Measurements from ENCODE around the gene DIRAS3. TPM values are rescaled to one million over a fixed set of nuclear protein-coding genes. Genes with fewer than 3 reads are reported as not detected.

Gene DIRAS3
- total RNA-seq, 4 donors from 2014 or later, result 1.5 to 3.3 (median 1.9) TPM

DNA sequence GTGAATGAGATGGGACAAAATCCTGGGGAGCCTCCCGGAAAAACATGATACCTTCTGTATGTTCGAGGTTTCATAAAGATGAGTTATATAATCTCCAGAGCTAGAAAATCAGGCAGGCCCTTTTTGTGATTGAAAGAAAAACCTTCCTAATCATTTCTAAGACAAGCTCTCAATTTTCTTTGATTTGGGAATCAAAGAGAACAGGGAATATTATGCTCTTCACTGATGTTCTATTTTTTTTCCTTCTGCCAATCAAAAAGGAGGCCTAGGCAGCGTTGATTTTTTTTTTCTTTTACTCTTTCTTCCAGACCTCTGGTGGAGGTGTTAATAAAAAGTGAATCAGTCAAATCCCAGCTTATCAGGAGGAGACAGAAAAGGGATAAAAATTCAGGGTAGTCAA lies 34.5 kb downstream of the DIRAS3 start:
- DNase-seq (ENCODE audit: extremely low spot score), result no peak
- Histone ChIP-seq H3K27ac (replicated peaks in 1 of 4) (no peak overlapping the region), H3K27me3 (no peaks in the 10 kb centered on the region), H3K4me1 (no peaks in the 10 kb centered on the region), H3K4me3 (no peak overlapping the region), H3K9me3 (no peaks in the 10 kb centered on the region), H3K36me3 (no peaks in the 10 kb centered on the region)
- TF ChIP-seq POLR2A (IDR thresholded peaks at IDR 0.05; ENCODE audit: low read depth) (no peak), POLR2AphosphoS5 (IDR thresholded peaks at IDR 0.05) (no peak), EP300 (IDR thresholded peaks at IDR 0.05) (no peak)
- TF ChIP-seq, protein P1, sequence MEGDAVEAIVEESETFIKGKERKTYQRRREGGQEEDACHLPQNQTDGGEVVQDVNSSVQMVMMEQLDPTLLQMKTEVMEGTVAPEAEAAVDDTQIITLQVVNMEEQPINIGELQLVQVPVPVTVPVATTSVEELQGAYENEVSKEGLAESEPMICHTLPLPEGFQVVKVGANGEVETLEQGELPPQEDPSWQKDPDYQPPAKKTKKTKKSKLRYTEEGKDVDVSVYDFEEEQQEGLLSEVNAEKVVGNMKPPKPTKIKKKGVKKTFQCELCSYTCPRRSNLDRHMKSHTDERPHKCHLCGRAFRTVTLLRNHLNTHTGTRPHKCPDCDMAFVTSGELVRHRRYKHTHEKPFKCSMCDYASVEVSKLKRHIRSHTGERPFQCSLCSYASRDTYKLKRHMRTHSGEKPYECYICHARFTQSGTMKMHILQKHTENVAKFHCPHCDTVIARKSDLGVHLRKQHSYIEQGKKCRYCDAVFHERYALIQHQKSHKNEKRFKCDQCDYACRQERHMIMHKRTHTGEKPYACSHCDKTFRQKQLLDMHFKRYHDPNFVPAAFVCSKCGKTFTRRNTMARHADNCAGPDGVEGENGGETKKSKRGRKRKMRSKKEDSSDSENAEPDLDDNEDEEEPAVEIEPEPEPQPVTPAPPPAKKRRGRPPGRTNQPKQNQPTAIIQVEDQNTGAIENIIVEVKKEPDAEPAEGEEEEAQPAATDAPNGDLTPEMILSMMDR (IDR thresholded peaks at IDR 0.05), result no peak
- 90% methylated on average over 3 of the region's 3 CpGs for WGBS
- intact Hi-C loops (cut with DNase I), result no loop called here

DNA sequence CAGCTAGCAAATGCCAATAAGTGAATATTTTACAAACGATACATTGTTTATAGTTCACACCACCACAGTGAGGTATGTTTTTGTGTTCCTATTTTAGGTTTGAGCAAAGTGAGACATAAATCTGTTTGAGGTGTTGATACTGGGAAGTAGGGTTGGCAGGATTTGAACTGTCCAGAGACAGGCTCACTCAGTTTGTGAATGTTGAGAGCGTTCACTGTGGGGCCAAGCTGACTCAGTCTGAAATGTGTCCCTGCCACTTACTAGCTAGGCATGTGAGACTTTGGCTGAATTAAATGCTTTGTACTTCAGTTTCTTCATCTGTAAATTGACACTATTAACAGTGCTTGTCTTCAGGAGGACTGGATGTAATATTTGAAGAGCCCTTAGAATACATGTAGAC lies 35.1 kb downstream of the DIRAS3 start:
- 52% methylated on average over 2 of the region's 2 CpGs for WGBS
- intact Hi-C loops (cut with DNase I), result no loop called here

DNA sequence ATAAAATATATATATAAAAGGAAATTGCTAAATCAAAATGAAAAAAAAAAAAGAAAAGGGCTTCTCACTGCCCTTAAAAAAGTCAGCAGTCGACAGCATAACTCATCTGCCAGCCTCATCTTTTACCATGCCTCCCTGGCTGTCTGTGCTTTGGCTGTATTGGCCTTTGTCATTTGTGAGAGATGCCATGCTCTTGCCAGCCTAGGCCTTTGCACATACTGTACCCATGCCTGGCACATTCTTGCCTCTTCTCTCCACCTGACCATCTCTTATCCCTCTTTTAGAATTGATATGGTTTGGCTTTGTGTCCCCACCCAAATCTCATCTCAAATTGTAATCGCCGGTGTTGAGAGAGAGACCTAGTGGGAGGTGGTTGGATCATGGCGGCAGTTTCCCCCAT lies 37.1 kb downstream of the DIRAS3 start:
- intact Hi-C loops (cut with DNase I), result no loop called here
- H3K4me3 ChIP-seq, result no peak overlapping the region
- H3K4me1 ChIP-seq, result no peaks in the 10 kb centered on the region

More for the DNA sequence above, 35.1 kb downstream of the DIRAS3 start:
- TF ChIP-seq POLR2AphosphoS5 (IDR thresholded peaks at IDR 0.05) (no peak), POLR2A (IDR thresholded peaks at IDR 0.05; ENCODE audit: low read depth) (no peak), EP300 (IDR thresholded peaks at IDR 0.05) (no peak)
- TF ChIP-seq, protein P1 (IDR thresholded peaks at IDR 0.05), result no peak
- no peak overlapping the region for H3K4me3 ChIP-seq
- no peaks in the 10 kb centered on the region for H3K27me3 ChIP-seq
- no peaks in the 10 kb centered on the region for H3K9me3 ChIP-seq
- no peaks in the 10 kb centered on the region for H3K4me1 ChIP-seq
- H3K36me3 ChIP-seq, result no peaks in the 10 kb centered on the region
- H3K27ac ChIP-seq (replicated peaks in 1 of 4), result no peak overlapping the region
- no peak for DNase-seq (ENCODE audit: extremely low spot score)

DNA sequence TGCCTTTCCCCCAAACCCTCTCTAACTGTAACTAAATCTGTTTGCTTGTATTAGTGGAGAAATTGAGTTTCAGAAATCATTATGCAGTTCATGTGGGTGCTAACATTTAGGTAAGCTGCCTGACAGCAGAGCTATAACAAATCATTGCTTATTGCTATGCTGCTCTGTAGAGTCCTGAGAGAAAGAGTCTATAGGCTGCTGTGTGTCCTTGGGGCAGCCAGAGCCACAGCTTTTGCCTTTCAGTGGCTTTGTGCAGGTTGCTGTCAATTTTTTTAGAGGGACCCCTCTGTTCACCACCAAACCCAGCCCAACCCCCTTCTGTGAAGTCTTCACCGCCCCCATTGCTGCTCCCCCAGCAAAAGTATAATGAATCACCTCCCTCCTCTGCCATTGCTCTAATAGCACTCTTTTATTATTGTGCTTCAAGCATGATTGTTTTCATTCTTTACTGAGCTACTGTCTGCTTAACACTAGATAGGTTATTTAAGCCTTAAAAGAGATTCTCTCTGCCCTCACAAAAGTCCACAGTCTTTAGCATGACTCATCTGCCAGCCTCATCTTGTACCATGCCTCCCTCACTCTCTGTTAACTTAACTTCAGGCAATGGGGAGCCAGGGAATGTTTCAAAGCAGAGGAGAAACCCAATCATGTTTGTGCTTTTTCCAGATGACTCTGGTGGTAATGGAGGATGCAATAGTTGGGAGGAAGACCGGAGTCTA lies 38.6 kb downstream of the DIRAS3 start:
- no peaks in the 10 kb centered on the region for H3K4me1 ChIP-seq
- TF ChIP-seq POLR2A (IDR thresholded peaks at IDR 0.05; ENCODE audit: low read depth) (no peak), EP300 (IDR thresholded peaks at IDR 0.05) (no peak), POLR2AphosphoS5 (IDR thresholded peaks at IDR 0.05) (no peak)
- TF ChIP-seq, protein P1 (IDR thresholded peaks at IDR 0.05), result no peak
- no peak for DNase-seq (ENCODE audit: extremely low spot score)
- no peak overlapping the region for H3K27ac ChIP-seq (replicated peaks in 1 of 4)
- WGBS, result 89% methylated on average over 2 of the region's 2 CpGs
- intact Hi-C loops (cut with DNase I), result no loop called here
- no peaks in the 10 kb centered on the region for H3K27me3 ChIP-seq
- H3K4me3 ChIP-seq, result no peak overlapping the region
- no peaks in the 10 kb centered on the region for H3K9me3 ChIP-seq
- H3K36me3 ChIP-seq, result no peaks in the 10 kb centered on the region

More for the DNA sequence above, 37.1 kb downstream of the DIRAS3 start:
- DNase-seq (ENCODE audit: extremely low spot score), result no peak
- H3K9me3 ChIP-seq, result no peaks in the 10 kb centered on the region
- no peaks in the 10 kb centered on the region for H3K36me3 ChIP-seq
- WGBS, result over 99% methylated on average over 4 of the region's 4 CpGs
- TF ChIP-seq EP300 (IDR thresholded peaks at IDR 0.05), result no peak
- TF ChIP-seq, protein P1 (IDR thresholded peaks at IDR 0.05), result no peak
- no peak for TF ChIP-seq POLR2AphosphoS5 (IDR thresholded peaks at IDR 0.05)
- no peak for TF ChIP-seq POLR2A (IDR thresholded peaks at IDR 0.05; ENCODE audit: low read depth)
- no peaks in the 10 kb centered on the region for H3K27me3 ChIP-seq
- no peak overlapping the region for H3K27ac ChIP-seq (replicated peaks in 1 of 4)

DNA sequence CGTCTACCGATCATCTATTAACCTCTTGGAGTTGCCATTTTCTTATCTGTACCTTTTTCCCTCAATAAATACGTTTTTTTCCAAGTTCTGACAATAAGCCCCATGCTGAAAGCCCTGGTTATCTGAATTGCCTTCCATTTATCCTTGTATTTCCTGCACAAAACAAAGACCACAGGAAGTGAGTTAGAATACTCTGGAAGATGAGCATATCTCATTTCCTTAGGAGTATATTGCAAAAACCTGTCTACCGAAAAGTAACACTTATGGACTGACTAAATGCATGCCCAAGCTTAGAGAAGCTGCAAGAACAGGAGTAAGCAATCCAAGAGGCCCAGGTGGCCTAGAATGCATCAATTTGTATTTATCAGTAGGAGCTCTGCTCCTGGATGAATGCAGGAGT lies 39.9 kb downstream of the DIRAS3 start:
- H3K4me3 ChIP-seq, result no peak overlapping the region
- intact Hi-C loops (cut with DNase I), result no loop called here
- TF ChIP-seq POLR2A (IDR thresholded peaks at IDR 0.05; ENCODE audit: low read depth), result no peak
- TF ChIP-seq EP300 (IDR thresholded peaks at IDR 0.05), result no peak
- TF ChIP-seq, protein P1 (IDR thresholded peaks at IDR 0.05), result no peak
- no peak for TF ChIP-seq POLR2AphosphoS5 (IDR thresholded peaks at IDR 0.05)
- DNase-seq (ENCODE audit: extremely low spot score), result no peak
- H3K36me3 ChIP-seq, result no peaks in the 10 kb centered on the region
- H3K4me1 ChIP-seq, result no peaks in the 10 kb centered on the region
- 33% methylated on average over 3 of the region's 4 CpGs for WGBS
- H3K27me3 ChIP-seq, result no peaks in the 10 kb centered on the region
- no peaks in the 10 kb centered on the region for H3K9me3 ChIP-seq
- no peak overlapping the region for H3K27ac ChIP-seq (replicated peaks in 1 of 4)
